ENCODE data around the gene ATP6V1B1. TPM values are rescaled to one million over a fixed set of nuclear protein-coding genes. Genes with fewer than 3 reads are reported as not detected.

ATP6V1B1 gene
- total RNA-seq, 1 donor from 2014 or later = not detected

DNA sequence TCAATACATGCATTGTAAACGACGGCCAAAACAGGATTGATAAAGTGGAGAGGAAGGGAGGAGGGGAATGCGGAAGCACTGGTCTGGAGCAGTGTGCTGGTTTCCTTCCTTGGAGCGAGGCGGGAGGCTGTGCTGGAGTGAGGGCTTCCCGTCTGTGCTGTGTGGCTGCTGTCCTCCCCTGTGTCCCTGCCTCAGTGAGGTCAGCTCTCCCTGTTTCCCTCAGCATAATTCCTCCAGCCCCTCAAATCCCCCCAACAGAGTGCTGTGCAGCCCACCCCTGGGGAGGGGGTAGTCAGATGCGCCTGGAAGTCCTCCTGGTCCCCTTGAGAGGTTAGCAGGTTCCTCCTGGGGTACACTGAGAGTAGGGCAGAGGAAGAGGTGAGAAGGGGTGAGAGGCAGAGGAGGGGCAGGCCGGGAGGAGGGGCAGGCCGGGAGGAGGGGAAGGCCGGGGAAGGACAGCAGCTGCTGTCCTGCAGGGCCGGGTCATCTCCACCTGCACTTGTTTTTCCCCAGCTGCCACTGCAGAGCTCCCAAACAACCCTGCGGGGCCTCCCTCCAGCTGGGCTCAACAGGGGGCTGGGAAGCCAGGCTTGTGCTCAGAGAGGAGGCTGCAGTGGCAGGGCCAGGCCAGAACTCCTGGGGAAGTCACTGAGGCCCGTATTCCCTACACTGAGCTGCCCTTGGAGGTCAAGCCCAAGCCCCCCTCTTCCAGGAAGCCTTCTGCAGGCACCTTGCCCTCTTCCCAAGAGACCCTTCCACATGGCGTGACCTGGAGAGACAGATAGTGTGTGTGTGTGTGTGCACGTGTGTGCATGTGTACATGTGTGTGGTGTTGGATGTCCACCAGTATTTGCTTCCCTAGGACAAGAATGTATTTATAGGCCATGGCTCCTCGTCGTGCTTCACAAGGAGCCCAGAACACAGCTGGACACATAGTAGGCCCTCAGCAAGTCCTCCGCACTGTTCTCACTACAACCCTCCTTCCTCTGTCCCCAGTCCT, 13.2 kb upstream of the ATP6V1B1 start:
- intact Hi-C loops (cut with micrococcal nuclease) = no loop called here

DNA sequence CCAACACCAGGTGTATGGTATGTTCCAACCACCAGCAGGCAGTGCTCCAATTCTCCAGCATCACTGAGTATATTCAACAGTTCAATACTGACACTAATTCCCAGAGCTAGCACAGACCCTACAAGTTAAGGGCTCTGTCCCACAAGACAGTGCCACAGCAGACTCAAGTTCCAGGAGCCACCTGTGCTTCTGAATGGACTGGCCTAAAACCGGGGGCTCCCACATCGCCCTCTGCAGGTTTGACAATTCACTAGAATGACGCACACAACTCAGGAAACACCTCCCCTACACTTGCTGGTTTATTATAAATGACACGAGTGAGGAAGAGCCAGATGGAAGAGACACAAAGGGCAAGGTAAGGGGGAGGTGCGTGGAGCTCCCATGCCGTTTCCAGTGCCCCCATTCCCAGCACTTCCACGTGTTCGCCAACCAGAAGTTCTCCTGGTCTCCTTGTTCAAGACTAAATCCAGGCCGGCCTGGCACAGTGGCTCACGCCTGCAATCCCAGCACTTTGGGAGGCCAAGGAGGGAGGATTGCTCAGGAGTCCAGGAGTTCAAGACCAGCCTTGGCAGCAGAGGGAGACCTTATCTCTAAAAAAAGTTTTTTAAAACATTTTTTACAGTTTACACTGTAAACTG, 12.2 kb upstream of the ATP6V1B1 start:
- intact Hi-C loops (cut with micrococcal nuclease) = no loop called here

DNA sequence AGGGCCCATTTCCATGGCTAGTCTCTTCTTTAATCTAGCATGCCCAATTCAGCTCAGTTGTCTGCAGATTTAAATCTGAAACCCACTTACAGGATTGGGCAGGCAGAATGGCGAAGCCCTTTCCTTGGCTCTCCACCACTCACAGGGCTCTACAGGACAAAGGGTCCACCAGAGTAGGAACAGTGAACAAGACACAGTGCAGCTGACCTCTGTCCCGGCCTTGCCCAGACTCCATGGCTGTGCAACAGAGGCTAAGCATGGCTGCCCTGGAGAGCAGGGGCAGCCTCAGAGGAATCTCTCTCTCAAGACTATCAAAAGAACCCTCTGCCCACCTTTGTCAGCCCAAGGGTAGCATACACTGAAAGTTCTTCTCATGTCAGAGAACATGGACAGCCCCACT, 9.7 kb upstream of the ATP6V1B1 start:
- intact Hi-C loops (cut with micrococcal nuclease) = no loop called here

DNA sequence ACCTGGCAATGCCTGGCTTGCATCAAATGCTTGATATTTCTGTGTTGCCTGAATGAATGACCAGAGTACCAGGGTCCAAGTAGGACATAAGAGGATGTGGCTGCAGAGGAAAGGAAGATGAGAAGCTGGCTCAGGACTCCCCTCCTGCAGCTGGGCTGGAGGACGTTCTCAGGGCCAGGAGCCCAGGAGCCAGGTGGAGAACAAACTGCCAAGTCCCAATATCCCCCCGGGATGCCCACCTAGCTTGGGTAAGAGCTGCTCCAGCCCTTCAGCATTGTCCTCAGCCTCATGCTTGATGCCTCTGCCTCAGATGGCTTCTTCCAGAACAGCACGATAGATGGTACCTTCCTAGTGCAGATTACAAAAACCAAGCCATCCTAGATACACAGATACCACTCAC, 8.6 kb upstream of the ATP6V1B1 start:
- intact Hi-C loops (cut with micrococcal nuclease) = no loop called here

DNA sequence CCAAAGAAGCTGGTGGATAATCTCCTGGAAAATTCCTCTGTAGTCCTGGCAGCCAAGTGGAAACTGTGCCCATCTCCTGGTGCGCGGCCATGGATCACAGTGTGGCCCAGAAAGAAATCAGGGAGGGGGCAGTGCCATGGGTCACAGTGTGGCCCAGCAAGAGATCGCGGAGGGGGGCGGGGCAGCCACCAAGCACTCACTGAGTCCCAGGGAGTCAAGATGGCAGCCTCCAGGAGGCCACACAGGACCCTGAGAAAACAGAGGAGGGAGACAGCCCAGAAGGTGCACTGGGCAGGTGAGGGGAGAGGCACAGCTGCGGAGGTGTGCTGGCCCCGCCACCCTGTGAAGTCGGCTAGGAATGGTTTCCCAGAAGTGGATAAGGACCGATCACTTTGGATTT, 8.1 kb upstream of the ATP6V1B1 start:
- intact Hi-C loops (cut with micrococcal nuclease) = no loop called here

DNA sequence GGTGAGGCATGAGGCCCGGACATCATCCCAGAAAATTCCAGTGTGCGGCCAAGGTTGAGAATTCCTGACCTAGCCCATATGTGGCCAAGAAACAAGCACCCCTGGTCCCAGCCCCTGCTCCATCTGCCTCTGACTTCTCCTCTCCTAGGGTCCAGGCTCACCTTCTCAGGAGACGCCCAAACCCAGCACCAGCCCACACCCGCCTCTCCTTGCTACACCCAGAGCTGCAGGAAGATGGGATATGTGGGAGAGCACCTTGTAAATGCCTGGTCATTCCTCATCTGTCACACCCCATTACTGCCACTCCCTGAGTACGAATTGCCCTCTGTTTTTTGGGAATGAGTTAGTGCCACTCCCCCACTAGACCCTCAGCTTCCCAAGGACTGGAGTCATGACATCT, 7.3 kb upstream of the ATP6V1B1 start:
- intact Hi-C loops (cut with micrococcal nuclease) = no loop called here

DNA sequence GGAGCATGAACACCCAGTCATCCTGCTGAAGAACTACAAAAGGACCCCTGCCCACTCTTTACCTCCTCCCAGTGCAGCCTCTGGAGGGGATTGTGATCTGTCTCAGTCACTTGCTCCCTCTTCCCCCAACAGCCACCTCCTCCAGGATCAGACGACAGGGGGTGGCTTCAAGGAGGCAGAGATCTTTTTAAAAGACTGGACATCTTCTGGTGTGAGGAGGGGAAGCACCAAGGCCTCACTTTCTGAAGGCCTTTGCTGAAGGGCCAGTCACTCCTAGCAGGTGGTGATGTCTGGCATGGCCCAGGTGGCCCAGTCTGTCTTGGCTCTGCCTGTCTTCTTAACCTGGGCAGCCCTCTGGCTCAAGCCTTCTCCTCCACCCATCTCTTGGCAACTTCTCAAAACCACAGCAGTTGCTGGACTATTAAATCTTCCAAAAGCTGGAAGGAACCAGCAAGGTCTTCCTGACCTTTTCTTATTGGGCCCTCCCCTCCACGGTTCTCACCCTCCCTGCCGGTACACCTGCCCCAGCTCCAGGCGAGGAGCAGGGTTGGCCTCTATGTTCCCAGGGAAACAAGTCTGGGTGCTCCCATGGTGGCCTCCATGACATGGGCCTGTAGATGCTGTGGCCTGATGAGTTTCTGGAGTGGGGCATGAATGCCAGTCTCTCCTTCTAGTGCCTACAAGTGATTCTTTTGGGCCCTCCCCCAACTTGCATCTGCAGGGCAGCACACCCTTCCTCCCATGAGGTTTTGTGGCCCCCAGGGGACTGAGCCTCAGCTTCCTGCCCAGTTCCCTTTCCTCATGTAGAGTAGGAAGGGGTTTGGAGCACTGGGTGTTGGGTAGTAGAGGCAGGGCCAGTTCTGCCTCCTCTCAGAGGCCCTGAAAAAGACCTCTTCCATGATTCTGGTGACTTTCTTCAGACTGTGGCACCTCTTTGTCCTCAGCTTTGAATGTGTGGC, 5.0 kb upstream of the ATP6V1B1 start:
- intact Hi-C loops (cut with micrococcal nuclease) = no loop called here

DNA sequence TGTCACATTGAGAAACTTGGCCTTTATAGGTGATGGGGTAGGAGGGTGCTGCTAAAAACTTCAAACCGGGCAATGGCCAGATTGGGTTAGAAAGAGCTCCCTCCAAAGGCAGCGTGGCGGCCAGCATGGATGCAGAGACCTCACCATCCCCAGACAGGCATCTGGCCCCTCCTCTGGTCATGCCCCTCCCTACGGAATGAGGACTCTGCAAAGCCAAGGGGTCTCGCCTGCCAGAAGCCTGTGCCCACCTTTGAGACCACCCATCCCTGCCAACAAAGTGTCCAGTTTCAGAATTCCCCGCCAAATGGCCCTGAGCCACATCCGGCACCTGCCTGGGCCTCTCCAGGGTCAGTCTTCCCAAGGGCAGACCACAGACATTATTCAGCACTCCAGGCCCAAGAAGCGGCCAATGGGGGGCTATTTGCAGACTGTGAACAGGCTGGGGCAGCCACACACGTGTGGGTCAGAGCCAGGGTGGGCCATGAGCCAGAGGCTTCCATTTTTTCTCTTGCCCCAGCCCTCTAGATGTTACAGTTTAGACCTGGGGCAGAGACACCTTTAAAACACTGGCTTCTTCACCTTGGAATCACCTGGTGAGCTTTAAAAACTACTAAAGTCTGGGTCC, 4.2 kb upstream of the ATP6V1B1 start:
- intact Hi-C loops (cut with micrococcal nuclease) = no loop called here

DNA sequence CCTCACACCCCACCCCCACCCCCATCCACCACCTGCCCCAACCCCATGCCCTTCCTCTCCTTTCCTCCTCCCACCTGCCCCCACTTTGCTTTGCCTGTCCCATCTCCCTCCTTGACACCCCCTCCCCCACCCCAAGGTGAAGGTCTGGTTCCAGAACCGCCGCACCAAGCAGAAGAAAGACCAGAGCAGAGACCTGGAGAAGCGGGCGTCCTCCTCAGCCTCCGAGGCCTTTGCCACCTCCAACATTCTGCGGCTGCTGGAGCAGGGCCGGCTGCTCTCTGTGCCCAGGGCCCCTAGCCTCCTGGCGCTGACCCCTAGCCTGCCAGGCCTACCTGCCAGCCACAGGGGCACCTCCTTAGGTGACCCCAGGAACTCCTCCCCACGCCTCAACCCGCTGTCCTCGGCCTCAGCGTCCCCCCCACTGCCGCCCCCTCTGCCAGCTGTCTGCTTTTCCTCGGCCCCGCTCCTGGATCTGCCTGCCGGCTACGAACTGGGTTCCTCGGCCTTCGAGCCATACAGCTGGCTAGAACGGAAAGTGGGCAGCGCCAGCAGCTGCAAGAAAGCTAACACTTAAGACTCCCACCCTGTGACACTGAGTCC, 3.0 kb upstream of the ATP6V1B1 start:
- intact Hi-C loops (cut with micrococcal nuclease) = no loop called here

DNA sequence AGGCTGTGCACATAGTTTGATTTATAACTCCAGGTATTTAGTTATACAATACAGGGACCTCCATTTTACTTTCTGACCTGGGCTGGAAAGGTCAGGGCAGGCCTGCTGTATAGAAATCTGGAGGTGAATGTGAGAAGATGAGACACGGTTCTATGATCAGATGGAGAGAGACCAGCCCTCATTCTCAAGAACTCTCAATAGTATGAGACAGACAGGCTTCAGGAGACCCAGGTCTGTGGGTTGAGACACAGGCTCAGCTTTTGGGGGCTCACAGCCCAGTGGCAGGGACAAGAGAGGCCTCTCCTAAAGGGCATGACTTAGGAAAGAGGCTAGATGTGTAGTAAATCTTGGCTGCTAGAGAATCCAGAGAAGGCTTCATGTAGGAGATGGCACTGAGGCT, 719 bp upstream of the ATP6V1B1 start:
- intact Hi-C loops (cut with micrococcal nuclease) = no loop called here

DNA sequence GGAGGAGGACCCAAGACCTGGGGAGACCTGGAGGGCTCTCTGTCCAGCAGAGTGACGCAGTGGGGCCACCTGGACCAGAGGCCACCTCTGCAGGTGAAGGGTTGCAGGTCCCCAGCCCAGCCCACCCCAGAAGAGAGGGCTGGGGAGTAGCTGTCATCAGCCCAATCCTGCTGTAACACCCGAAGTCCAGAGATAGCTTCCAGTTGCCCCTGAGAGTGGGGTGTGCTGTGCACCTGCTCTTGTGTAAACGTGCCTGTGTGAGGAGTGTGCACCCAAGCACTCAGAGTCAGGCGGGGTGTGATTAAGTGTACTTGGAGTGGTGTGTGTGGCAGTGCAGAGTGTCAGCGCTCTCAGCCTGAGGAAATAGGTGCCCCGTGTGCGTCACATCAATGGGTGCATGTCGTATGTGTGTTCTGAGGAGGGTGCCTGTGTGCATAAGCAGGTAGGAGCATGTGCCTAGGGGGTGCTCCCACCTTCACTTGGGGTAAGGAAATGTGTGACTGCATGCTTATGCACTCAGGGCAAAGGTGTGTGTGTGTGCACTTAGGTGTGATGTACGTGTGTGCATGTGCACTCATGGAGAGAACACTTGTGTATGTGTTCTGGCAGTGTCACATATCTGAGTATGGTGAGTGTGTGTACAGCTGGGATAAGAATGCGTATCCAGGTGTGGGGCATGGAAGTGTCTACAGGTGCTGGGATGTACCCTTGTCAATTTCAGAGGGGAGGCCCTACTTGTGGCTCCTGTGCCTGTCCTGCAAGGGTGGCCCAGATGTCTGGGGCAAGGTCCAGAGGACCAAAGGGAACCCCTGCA, 672 bp downstream of the ATP6V1B1 start:
- intact Hi-C loops (cut with micrococcal nuclease) = no loop called here

DNA sequence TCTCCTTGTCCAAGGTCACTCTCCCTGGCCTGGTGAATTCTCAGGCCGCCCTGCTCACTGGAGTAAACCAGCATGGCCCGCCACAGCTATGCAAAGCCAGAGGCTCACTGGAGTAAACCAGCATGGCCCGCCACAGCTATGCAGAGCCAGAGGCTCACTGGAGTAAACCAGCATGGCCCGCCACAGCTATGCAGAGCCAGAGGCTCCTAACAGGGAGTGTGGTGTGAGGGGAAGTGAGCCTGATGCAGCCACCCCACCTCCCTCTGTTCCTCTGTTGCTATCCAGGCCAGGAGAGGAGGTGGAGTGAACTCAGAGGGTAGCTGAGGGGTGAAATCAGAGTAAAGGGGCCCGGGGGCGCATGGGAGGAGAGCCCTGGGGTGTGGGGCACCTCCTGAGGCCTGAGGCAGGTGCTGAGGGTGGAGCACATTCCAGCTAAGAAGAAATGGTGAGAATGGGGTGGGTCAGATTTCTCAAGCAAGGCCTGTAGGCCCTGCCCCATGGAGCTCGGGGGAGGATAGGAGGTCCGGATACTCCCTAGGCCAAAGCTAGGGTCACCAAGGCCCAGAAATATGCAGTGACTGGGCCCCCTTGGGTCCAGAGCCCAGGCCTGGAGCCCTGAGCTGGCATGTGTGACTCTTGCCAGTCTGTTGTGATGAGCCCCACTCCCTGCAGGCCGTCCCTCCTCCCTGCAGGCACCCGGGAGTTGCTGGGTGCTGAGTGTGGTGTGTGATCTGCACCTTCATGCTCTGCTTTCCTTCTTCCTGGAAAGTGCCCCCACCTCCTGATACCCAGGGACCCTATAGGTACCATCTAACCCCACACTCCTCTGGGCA, 1.5 kb downstream of the ATP6V1B1 start:
- intact Hi-C loops (cut with micrococcal nuclease) = no loop called here

DNA sequence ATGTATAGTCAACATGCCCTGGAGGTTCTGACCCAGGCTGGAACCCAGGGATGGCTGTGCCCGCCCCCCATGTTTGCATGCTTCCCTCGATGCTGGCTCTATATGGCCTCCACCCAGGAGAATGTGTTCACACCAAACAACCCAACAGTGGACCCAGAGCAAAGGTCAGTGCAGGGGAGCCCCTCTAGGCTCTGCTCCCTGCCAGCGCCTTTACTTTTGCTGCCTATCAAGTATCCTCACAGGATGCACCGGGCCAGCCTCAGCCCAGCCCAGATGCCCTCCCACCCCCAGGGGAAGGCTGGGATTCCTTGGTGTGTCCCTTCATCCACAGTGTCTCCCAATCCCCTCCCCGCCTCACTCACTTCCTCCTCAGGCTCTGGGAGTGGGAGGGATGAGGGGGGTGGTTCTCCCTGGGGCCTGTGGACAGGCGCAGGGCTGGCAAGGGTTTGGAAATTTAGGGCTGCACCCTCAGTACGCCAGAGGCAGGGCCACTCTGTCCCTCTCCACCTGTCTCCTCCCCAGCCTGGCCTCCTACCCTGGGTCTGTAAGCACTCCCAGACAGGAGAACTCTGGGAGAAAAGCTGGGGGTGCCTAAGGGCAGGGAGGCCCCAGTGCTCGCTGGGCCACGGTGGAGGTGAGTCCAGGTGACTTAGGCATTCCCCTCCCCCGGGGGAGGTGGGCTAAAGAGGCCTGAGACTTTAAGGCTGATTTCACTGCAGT, 2.3 kb downstream of the ATP6V1B1 start:
- intact Hi-C loops (cut with micrococcal nuclease) = no loop called here

DNA sequence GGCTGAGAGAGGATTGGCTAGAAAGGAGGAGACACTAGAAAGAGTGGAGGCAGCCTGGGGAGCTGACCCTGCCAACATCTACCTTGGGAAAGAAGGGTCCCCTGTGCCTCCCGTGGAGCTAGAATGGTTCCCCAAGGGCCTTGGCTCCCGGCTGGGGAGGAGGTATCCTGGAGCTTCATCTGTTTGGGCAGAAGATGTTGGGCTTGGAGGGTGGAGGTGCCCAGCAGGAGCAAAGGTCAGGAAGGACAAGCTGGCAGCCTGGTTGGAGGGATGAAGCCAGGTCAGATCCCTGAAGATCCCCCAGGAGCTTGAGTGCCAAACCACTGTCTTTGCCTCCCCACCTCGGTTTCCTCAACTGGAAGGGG, 2.9 kb downstream of the ATP6V1B1 start:
- intact Hi-C loops (cut with micrococcal nuclease) = no loop called here

DNA sequence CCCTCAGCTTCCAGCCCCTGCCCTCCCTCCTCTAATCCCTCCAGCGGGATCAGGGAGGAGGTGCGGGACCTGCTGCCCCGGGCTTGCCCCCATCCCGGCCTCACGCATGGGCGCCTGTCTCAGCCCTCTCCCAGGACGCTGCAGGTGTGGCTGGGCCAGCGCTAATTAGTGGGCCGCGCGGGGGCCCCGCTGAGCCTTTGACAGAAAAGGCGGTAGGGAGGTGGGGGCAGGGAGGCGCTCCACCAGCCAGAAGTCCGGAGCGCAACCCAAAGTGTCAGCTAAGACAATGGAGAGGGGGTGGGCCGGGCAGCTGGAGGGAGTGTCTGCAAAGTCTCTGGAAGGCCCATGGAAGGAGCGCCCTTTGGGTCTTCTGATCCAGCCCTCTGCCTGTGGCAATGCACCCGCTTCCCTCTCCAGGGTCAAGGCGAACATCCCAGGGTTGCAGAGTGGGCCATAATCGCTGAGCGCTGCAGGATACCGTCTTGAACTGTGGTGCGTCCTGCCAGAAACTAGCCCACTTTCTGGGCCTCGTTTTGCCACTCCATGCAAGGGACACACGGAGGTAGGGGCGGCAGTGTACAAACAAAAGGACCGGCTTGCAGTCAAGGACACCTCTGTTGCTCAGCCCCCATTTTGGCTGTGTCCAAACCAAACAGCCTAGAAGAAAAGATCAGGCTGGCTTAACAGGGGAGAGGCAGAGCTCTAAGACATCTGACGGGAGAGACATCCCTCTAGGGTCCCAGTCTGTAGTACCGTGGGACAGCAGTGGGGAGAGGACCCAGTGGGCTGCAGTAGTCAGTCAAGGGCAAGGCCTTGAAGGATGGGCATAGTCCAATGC, 3.5 kb downstream of the ATP6V1B1 start:
- intact Hi-C loops (cut with micrococcal nuclease) = no loop called here

DNA sequence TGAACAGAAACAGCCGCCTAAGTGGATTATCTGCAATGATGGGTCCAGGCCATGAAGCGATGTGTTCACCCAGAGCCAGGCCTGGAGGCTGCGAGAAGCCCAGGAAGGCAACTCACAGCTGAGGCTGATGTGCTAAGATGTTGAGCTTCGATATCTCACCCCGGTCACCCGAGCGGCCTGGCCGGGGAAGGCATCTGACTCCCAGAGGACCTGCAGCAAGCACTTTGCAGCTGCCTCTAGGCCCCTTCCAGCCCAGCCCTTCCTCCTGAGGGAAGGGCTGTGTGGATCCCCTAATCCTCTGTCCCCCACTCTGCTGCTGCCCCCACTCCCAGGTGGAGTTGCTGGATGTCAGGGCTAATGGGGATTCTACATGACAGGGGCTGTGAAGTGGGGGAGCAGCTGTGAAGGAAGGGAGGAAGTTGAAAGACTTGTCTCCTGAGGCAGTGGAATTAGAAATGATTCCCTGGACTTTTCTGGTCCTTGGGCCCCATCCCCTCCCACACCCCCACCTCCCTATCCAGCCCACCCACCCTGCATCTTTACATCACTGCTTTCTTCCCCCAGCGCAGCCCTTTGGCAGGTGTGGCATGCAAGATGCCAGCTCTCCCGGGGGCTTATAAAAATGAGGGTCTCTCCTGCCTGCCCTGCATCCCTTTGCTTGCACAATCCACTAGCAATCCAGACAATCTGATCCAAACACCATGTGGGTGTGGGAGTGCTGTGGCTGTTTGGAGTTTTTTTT, 4.3 kb downstream of the ATP6V1B1 start:
- intact Hi-C loops (cut with micrococcal nuclease) = loop anchor here (10.0 kb wide), 1 partner anchor 285 kb away; no protein-coding TSS in a partner anchor

DNA sequence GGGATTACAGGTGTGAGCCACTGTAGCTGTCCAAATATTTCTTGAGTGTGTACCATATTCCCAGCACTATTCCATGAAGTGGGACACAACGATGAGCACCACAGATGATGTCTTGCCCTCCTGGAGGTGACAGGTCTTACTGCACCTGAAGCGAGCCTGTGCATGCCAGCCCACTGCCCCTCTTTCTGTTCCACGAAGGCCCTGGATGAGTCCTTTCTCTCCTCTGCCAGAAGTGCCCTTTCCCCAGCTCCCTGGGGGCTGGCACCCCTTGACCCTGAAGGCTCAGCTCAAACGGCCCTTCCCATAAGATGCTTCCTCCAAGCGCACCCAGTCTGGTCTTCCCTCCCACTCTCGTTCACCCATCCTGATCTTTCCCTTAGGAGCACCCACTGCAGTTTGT, 5.5 kb downstream of the ATP6V1B1 start:
- intact Hi-C loops (cut with micrococcal nuclease) = loop anchor here (10.0 kb wide), 1 partner anchor 286 kb away; no protein-coding TSS in a partner anchor
